NCI-H69 (cell line): Measurements from ENCODE around the gene DDX5.
"Not testable (repeated sequence)": the region's sequence is repeated elsewhere in the genome, so short reads cannot be mapped to it uniquely, and the experiment has no call there.

Experiments used
- DNase-seq: peaks from one replicate; lab custom pipeline; 2025; lab: John Stamatoyannopoulos, UW

The DDX5 gene

DNA sequence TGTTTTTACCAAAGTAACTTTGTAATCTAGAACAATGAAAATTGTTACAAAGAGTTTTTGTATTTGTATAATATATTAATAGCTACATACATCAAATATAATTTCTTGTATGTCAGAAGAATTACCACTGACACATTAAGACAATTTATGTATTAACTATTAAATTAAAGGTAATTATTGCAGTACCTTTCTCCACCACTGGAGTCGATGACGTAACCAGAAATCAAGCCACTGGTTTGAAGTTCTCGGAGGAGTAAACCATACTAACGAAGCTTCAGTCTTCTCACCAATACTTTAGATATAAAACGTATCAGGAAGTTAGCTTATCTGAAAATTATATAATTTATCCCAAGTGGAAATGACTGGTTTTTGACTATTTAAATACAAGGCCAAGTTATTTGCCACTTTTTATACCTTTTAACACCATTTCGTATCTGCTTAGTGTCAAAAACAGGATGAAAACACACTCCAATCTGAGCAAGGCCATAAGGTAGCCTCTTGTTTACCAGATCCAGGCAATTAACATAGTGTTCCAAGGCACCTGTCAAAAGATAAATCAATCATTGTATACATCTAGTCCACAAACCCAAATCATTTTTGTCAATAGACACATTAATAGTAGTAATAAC is 13.5 kb downstream of the DDX5 start:
- DNase-seq = peak; percentile 27

DNA sequence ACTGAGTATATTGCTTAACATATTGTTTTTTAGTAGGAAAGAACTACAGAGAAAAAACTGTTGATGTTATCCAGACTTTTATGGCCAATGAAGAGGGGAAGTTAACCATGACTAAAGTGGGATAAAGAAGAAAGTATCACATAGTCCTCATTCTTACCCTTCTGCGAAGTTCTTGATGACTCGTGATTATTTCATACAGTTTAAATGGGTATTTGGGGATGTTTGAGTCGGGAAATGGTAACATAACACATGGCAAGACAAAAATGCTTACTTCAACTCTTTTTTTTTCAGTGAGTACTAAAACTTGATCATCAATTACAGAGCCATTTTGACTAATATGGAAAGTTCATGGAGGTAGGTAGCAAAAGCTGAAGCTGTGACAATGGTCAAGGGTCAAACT is 14.1 kb downstream of the DDX5 start:
- no peak for DNase-seq

DNA sequence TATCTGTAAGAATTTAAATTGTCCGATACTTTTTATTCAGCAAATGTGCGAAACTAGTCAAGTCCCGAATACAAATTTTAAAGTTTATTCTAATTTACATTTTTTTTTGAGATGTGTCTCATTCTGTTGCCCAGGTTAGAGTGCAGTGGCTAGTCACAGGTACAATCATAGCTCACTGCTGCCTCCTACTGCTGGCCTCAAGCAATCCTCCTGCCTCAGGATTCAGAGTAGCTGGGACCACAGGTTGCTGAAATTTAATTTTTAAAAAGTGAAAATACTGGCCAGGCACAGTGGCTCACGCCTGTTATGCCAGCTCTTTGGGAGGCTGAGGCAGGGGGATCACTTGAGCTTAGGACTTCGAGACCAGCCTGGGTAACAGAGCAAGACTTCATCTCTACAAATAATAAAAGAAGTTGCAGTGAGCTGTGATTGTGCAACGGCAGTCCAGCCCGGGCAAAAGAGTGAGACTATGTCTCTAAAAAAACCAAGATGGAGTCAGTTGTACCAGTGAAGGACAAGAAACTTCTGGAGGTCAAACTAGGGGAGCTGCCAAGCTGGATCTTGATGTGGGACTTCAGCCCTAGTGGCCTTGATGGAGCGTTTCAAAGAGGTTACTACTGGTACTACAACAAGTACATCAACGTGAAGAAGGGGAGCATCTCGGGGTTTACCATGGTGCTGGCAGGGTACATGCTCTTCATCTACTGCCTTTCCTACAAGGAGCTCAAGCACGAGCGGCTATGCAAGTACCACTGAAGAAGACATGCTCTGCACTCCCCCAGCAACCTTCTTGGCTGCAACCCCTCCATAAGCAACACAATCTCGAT is 14.8 kb downstream of the DDX5 start:
- DNase-seq = peak; percentile 46

DNA sequence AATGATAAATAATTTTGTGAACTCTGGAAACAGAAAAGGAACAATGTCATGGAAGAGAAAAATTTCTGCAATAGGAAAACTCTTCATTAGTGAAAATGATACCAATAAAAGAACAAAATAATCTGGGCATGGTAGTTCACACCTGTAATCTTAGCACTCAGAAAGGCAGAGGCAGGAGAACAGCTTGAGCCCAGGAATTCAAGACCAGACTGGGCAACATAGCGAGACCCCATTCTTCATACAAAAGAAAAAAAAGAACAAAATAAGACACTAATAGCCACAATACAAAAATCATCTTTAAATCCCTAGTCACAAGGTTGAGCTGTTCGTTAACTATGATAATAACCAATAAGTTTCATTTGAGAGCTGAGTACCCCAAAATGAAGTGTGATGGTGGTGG is 17.8 kb downstream of the DDX5 start:
- no peak for DNase-seq

DNA sequence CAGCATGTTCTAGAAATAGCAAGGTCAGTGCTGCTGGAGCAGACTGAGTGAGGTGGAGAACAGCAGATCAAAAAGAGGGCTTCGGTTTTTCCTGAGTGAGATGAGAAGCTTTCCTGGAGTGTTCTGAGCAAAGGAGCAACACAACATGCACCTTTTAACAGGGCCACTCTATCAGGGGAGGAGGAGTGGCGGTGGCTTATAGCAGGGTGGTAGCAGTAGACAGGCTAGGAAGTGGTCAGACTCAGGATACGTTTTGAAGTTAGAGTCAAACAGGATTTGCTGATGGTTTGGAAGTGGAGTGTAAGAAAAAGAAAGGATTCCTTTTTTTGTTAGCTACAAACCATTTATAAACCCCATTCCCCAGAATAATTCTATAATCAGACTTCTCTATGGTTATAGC is 21.7 kb downstream of the DDX5 start:
- no peak for DNase-seq

DNA sequence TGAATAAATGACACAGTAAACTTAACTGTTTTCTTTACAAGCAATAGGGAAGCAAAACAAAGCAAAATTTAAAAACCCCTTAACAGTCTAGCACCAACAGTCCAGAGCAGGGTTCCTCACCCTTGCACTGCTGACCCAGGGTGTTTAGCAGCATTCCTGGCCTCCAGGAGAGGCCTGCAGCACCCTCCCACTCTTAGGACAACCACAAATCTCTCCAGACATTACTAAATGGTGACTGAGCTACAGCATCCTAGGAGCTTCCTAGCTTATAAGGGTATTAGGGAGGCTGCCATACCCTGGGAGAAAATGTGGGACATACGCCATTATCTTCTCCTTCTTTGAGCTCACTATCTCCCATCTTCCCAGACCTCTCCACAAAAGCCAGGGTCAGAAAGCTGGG is 25.1 kb downstream of the DDX5 start:
- DNase-seq = no peak

DNA sequence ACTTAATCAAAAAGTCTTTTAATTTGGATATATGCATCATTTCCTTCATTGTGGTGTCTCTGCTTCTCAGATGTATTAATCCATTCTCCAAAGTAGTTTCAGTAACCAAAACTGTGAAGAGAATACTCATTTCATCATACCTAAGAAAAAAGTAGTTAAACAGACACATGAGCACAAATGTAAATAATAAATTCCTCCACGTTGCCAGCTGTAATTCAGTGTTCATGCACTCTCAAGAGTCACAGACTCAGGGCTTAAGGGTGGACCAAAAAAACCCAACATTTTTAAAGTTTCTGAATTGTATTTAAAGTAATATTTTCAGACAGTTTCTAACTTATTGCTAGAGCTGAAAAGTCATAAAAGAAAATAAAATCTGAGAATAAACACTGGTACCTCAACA is 28.2 kb downstream of the DDX5 start:
- DNase-seq = no peak

DNA sequence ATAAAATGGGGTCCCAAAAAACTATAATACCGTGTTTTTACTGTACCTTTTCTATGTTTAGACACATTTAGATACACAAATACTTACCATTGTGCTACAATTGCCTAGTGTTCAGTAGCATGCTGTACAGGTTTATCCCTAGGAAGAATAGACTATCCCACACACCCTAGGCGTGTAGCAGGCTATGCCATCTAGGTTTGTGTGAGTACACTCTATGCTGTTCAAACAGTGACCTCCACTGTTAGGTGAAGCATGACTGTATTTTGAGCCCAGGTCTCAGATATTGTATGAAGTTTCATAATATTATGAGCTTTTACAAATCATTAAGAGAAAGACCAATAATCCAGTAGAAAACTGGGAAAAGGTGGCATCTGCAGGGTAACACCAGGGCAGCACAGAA is 33.5 kb downstream of the DDX5 start:
- peak; percentile 9 for DNase-seq

DNA sequence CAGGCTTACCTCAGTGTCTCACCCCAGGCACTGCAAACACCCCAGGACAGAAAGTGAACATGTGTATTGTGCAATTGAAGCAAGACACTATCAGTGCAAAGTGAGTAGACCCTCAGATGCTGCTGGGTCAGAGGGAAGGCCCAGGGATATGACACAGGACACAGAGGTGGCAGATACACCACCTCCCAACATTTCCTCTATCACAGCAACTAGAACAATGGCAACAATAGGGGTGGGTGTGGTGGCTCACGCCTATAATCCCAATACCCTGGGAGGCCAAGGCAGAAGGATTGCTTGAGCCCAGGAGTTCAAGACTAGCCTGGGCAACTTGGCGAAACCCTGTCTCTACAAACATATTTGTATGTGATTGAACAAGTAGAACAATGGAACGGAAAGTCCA is 34.6 kb downstream of the DDX5 start:
- DNase-seq = no peak

DNA sequence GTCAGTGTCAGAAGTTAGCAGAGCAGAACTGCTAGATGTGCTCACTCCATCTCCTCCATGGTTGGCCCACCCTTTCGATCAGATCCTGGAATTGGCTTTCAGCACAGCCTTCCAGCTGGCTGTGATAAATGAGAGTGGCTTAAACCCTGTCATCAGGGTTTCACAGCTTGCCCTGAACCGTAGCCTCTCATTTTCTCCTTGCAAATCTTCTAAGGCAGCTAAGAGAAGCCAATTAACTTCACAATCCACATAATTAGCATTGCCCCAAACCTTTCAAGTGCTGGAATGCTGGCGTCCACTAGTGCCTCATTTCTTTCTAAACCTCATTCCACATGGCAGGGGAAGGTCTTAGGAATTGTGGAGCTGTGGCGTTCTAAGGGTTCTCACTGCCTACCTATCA is 35.5 kb downstream of the DDX5 start:
- peak; percentile 23 for DNase-seq

DNA sequence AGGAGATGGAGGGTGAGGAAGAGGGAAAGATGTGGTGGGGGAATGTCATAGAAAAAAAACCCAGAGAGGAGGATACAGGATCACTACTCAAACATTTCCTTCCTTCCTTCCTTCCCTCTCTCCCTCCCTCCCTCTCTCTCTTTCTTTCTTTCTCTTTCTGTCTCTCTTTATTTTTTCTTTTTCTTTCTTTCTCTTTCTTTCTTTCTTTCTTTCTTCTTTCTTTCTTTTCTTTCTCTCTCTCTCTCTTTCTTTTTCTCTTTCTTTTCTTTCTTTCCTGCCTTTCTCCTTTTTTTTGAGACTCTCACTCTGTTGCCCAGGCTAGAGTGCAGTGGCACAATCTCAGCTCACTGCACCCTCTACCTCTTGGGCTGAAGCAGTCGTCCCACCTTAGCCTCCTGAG is 39.3 kb downstream of the DDX5 start:
- DNase-seq = not testable (repeated sequence)

DNA sequence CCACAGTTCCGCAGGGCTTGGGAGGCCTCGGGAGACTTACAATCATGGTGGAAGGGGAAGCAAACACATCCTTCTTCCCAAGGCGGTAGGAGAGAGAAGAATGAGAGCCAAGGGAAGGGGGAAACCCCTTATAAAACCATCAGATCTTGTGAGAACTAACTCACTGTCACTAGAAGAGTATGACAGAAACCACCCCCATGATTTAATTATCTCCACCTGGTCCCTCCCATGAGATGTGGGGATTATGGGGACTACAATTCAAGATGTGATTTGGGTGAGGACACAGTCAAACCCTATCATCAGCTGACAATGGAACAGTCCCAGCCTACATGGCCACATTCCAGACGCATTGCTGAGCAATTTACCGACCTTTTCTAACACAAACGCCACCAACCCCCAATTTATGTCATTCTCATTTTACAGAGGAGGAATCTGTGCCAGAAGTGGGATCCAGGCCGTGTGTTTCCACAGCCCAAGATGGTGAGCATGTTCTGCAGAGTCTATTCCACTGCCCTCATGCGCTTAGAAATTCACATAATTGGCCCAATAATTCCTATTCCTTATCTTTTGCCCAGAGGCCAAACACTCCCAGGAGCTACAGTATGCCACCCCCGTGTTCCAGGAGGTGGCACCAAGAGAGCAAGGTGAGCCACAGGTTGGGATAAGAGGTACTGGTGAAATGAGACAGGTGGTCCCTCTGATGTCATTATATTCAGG is 39.9 kb downstream of the DDX5 start:
- DNase-seq = peak; percentile 70

DNA sequence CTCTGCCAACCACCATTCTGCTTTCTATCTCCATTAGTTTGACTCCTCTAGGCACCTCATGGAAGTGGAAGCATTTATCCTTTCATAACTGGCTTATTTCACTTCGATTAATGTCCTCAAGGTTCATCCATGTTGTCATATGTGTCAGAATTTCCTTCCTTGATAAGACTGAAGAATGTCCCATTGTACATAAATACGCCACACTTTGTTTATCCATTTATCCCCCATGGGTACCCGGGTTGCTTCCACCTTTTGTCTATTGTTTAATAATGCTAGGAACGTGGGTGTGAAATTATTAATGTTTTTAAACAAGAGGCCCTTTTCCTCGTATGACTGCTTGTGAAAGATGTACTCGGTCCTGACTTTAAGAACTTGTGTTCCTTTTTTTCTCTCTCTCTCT is 44.3 kb downstream of the DDX5 start:
- no peak for DNase-seq

DNA sequence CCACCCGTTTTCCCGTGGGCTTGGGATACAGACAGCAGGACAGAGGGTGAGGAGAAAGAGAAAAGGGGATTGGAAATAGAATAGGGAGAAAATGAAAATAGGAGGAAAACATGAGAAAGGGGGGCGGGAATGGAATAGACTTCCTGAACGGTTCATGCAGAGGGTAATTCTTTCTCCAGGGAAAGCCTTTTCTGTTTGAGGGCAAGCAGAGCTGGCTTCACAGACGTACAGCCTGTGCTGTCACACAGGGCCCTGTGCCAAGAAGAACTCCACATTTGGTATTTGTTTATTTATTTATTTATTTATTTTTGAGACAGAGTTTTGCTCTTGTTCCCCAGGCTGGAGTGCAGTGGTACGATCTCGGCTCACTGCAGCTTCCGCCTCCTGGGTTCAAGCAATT is 45.1 kb downstream of the DDX5 start:
- DNase-seq = no peak

DNA sequence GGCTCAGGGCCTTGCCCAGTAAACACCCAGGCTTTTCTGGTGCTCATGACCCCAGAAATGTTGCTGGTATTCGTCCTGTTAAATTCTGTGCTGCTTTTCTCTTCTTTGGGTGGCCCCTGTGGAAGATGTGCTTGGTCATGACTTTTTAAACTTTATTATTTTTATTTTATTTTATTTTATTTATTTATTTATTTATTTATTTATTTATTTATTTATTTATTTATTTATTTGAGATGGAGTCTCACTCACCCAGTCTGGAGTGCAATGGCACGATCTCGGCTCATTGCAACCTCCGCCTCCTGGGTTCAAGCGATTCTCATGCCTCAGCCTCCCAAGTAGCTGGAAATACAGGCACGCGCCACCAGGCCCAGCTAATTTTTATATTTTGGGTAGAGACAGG is 46.3 kb downstream of the DDX5 start:
- DNase-seq = not testable (repeated sequence)

DNA sequence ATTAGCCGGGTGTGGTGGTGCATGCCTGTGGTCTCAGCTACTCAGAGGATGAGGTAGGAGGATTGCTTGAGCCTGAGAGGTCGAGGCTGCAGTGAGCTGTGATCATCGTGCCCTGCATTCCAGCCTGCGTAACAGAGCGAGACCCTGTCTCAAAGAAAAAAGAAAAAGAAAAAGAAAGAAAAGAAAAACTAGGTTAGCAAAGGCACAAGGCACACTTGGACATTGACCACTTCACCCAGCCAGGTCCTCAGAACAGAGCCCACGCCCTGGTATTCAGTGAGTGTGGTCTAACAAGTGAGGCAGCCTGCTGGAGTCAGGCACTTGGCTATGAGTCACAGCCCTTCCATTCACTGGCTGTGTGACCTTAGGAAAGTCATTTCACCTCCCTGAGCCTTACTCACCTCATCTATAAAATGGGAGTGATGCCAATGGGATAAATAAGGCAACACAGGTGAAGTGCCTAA is 46.8 kb downstream of the DDX5 start:
- no peak for DNase-seq

DNA sequence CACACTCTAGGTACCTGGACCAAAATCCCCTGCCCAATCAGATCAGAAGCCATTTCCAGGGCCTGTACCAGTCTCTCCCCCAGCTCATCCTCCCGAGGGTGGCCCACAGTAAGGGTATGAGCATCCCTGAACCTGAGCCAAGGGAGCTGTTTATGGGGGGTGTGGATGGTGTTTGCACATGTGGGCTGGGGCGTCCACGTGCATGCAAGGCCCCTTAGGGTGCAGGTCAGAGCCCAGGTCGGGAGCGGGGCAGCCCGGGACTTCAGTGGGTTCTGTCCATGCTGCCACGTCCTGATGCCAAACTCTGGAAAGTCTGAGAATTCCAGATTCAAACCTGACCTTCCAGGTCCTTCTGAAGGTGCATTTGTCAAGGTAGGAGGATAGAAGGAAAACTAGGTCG is 47.3 kb downstream of the DDX5 start:
- no peak for DNase-seq

DNA sequence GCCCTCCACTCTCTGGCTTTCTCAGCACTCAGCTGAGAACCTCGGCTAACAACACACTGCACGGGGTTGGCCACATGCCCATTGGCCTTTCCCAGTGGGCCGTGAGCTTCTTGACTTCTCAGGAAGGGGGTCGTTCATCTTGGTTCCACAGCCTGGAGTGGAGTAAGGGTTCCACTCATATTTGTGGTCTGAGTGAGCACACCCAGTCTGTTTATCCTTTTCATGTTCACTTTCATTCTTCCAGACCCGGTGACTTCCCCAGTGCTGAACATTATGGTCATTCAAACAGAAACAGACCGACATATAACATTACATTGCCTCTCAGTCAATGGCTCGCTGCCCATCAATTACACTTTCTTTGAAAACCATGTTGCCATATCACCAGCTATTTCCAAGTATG is 48.9 kb downstream of the DDX5 start:
- no peak for DNase-seq

DNA sequence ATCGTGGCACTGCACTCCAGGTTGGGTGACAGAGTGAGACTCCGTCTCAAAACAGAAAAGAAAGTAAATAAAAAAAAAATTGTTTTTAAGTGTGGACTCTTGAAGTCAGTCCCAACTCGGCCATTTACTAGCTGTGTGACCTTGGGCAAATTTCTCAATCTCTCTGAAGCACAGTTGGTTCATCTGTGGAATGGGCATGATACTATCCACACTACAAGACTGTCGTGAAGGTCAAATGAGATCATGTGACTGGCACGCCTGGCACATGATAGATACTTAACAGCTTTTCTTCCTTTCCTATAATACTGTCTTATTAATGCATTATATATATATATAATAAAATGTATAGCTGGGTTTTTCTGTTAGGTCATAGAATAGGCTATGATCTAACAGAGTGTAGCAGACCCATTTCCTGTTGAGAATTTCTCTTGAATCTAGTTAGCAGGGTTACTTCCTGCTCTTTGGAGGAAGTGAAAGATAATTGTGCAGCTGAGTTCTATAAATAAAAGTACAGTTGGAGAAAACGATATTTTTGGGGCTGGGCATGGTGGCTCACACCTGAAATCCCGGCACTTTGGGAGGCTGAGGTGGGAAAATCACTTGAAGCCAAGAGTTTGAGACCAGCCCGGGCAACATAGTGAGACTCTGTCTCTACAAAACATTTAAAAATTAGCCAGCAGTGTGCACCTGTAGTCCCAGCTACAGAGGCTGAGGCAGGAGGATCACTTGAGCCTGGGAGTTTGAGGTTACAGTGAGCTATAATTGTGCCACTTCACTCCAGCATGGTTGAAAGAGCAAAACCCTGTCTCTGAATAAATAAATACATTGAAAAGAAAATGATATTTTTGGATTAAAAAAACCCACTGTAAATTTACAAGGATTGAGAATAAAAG is 49.9 kb downstream of the DDX5 start:
- DNase-seq = peak; percentile 18

DNA sequence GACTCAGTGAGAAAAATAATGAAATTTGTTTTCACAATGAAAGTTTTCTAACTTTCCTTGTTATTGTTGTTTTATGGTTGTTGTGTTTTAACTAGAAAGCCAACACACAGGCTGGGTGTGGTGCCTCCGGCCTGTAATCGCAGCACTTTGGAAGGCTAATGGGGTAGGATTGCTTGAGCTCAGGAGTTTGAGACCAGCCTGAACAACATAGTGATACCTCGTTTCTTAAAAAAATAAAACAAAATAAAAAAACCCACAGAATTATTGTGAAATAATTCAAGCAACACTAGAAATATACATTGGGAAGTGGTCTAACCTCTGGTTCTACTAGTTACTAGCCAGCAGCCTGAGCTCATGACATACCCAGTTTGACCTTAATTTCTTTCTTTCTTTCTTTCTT is 56.5 kb downstream of the DDX5 start:
- DNase-seq = no peak

DNA sequence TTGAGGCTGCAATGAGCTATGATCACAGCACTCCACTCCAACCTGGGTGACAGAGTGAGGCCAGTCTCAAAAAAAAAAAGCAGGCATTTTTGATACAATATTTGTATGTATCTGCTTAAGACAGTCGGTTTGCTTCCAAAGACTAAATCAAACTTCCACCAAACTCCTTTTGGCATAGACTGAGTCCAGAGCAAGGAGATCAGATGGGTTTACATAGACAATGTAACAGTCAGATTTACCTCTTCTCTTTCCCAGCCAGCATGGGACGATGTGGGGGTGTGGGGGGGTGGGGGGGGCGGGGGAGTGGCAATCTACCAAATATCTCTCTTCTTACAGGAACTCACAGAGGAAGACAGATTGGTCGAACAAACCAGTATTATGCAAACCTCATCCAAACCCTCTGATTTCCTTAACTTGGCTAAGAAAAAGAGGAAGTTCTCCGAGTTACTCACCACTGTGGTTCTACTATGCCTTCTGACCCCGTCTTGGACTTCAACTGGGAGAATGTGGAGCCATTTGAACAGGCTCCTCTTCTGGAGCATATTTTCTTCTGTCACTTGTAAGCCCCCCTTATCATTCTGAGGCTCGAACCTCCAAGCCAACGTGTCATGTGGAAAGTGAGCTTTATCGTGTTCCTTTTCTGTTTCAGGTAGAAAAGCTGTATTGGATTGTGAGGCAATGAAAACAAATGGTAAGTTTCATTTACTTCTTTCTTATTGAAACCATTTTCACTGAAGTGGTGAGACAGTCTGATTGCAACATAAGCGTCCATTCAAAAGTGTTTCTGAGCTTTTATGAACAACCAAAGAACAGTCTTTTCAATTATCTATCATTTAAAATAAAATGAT is 57.2 kb downstream of the DDX5 start, which contains the start of gene MILR1:
MILR1 (plus strand) TSS at position 451 of the 848 bp plus-strand sequence; CDS start at position 505, 54 bp downstream.
- no peak for DNase-seq
